Mesenchymal stem cell (in vitro differentiated cells and primary cell): Measurements from ENCODE around the gene RCC2.

Source experiments
- DNase-seq: peaks from one replicate; pipeline ENCODE4 v3.0.0-alpha.2; 2013
- H2AFZ ChIP-seq: one replicate; pipeline ENCODE4 v1.6.1; 2013; ENCODE audit warnings: low read depth, mild to moderate bottlenecking, control low read depth, inconsistent platforms, low read length, moderate library complexity
- H2AK5ac ChIP-seq: 2 replicates; pipeline ENCODE4 v1.6.1; 2013; ENCODE audit warnings: low read length, moderate library complexity, mild to moderate bottlenecking, inconsistent platforms; ENCODE audit not compliant: severe bottlenecking
- H2BK120ac ChIP-seq: one replicate; pipeline ENCODE4 v1.6.1; 2013; ENCODE audit warnings: low read depth, mild to moderate bottlenecking, inconsistent platforms, low read length, moderate library complexity
- H2BK12ac ChIP-seq, 2 experiments: one replicate each; pipeline ENCODE4 v1.6.1; 2013; ENCODE audit warnings: inconsistent platforms in 2 of 2, low read length in 2 of 2, mild to moderate bottlenecking in 2 of 2, moderate library complexity in 2 of 2, control low read depth in 1 of 2
- H2BK15ac ChIP-seq: one replicate; pipeline ENCODE4 v1.6.1; 2013; ENCODE audit warnings: mild to moderate bottlenecking, low read depth, inconsistent platforms; ENCODE audit not compliant: poor library complexity, severe bottlenecking
- H2BK5ac ChIP-seq: 2 replicates; pipeline ENCODE4 v1.6.1; 2013; ENCODE audit warnings: low read depth, mild to moderate bottlenecking, low read length, control low read depth, inconsistent platforms; ENCODE audit not compliant: poor library complexity, severe bottlenecking
- H3K14ac ChIP-seq, 2 experiments: one replicate each; pipeline ENCODE4 v1.6.1; 2013; ENCODE audit warnings: inconsistent platforms in 2 of 2, low read length in 2 of 2, control low read depth in 1 of 2, mild to moderate bottlenecking in 1 of 2, moderate library complexity in 1 of 2
- H3K18ac ChIP-seq, 2 experiments: one replicate each; pipeline ENCODE4 v1.6.1; 2013; ENCODE audit warnings: inconsistent platforms in 2 of 2, low read length in 2 of 2, control low read depth in 1 of 2, low read depth in 1 of 2, mild to moderate bottlenecking in 1 of 2
- H3K23ac ChIP-seq, 2 experiments: one replicate each; pipeline ENCODE4 v1.6.1; 2013; ENCODE audit warnings: inconsistent platforms in 2 of 2, low read length in 2 of 2, mild to moderate bottlenecking in 2 of 2, moderate library complexity in 2 of 2, control low read depth in 1 of 2
- H3K27ac ChIP-seq: 2 replicates; pipeline ENCODE4 v1.5.1; 2013; ENCODE audit warnings: mild to moderate bottlenecking, moderate library complexity, low read length, control low read depth, inconsistent platforms; ENCODE audit not compliant: poor library complexity, severe bottlenecking
- H3K27me3 ChIP-seq, 2 experiments: 2 replicates each; pipeline versions ENCODE4 v1.6.1 to v1.7.0; 2013; ENCODE audit warnings: low read length in 2 of 2, mild to moderate bottlenecking in 2 of 2, moderate library complexity in 2 of 2, control low read depth in 1 of 2, inconsistent platforms in 1 of 2; ENCODE audit not compliant: control insufficient read depth in 1 of 2, insufficient read depth in 1 of 2
- H3K36me3 ChIP-seq, 2 experiments: 2 replicates each; pipeline versions ENCODE4 v1.6.1 to v1.7.0; 2013; ENCODE audit warnings: low read length in 2 of 2, control low read depth in 1 of 2, inconsistent platforms in 1 of 2, low read depth in 1 of 2, mild to moderate bottlenecking in 1 of 2; ENCODE audit not compliant: insufficient read depth in 2 of 2, control insufficient read depth in 1 of 2
- H3K4ac ChIP-seq, 2 experiments: one replicate each; pipeline ENCODE4 v1.6.1; 2013; ENCODE audit warnings: inconsistent platforms in 2 of 2, low read length in 2 of 2, mild to moderate bottlenecking in 2 of 2, moderate library complexity in 2 of 2, control low read depth in 1 of 2, low read depth in 1 of 2
- H3K4me1 ChIP-seq: 2 replicates; pipeline ENCODE4 v1.6.1; 2013; ENCODE audit warnings: low read depth, low read length, control low read depth; ENCODE audit not compliant: control insufficient read depth, insufficient read depth
- H3K4me2 ChIP-seq: 2 replicates; pipeline ENCODE4 v1.6.1; 2013; ENCODE audit warnings: low read length, mild to moderate bottlenecking, inconsistent platforms; ENCODE audit not compliant: poor library complexity, severe bottlenecking
- H3K4me3 ChIP-seq, 2 experiments: 2 replicates each; pipeline versions ENCODE4 v1.5.1 to v1.7.0; 2013; ENCODE audit warnings: low read length in 2 of 2, mild to moderate bottlenecking in 2 of 2, control low read depth in 1 of 2, low read depth in 1 of 2; ENCODE audit not compliant: insufficient read depth in 1 of 2
- H3K79me1 ChIP-seq: replicated peaks from 2 replicates; pipeline ENCODE4 v1.6.1; 2013; ENCODE audit warnings: mild to moderate bottlenecking, control low read depth, low read length, inconsistent platforms; ENCODE audit not compliant: poor library complexity, severe bottlenecking
- H3K9ac ChIP-seq: 2 replicates; pipeline ENCODE4 v1.7.0; 2013; ENCODE audit warnings: mild to moderate bottlenecking, low read length, moderate library complexity
- H3K9me3 ChIP-seq: 2 replicates; pipeline ENCODE4 v1.7.0; 2013; ENCODE audit warnings: mild to moderate bottlenecking, low read length; ENCODE audit not compliant: control insufficient read depth
- H4K8ac ChIP-seq: one replicate; pipeline ENCODE4 v1.6.1; 2013; ENCODE audit warnings: inconsistent platforms, mild to moderate bottlenecking, low read length, moderate library complexity
- H4K91ac ChIP-seq: one replicate; pipeline ENCODE4 v1.6.1; 2013; ENCODE audit warnings: mild to moderate bottlenecking, low read length, inconsistent platforms
- WGBS: methylation state at CpG from one replicate; pipeline ENCODE4 v1.1.7; 2013; ENCODE audit warnings: mixed read lengths; 5-methylcytosine and 5-hydroxymethylcytosine counted together

Gene RCC2

GRCh38 chr1:17427696-17428660, 11.5 kb downstream of the RCC2 start:
- H2AFZ ChIP-seq = no peak overlapping the region
- H3K18ac ChIP-seq = no peak overlapping the region
- H3K4ac ChIP-seq = no peak overlapping the region
- H3K36me3 ChIP-seq = peaks cover 69 to 78% of the 10 kb centered on the region in 2 experiments
- peaks cover 25% of the 10 kb centered on the region for H3K79me1 ChIP-seq
- no peaks in the 10 kb centered on the region for H3K27me3 ChIP-seq
- H4K8ac ChIP-seq = no peak overlapping the region
- H3K4me2 ChIP-seq = no peak overlapping the region
- no peak overlapping the region for H4K91ac ChIP-seq
- H3K9ac ChIP-seq = no peak overlapping the region
- no peak overlapping the region for H2BK12ac ChIP-seq
- no peak overlapping the region for H3K23ac ChIP-seq
- H3K4me1 ChIP-seq = peaks cover 4% of the 10 kb centered on the region
- H2BK15ac ChIP-seq = no peak overlapping the region
- no peak overlapping the region for H2BK120ac ChIP-seq
- H2AK5ac ChIP-seq = no peak overlapping the region
- H3K9me3 ChIP-seq = no peaks in the 10 kb centered on the region
- no peak overlapping the region for H2BK5ac ChIP-seq
- DNase-seq = no peak
- 91% methylated on average over 21 of the region's 21 CpGs for whole genome bisulfite sequencing
- no peak overlapping the region for H3K4me3 ChIP-seq
- no peak overlapping the region for H3K27ac ChIP-seq
- no peak overlapping the region for H3K14ac ChIP-seq

- Histone ChIP-seq H2AK5ac (no peak overlapping the region), H3K14ac (no peak overlapping the region), H3K4ac (no peak overlapping the region), H2AFZ (no peak overlapping the region), H3K23ac (no peak overlapping the region), H3K27me3 (no peaks in the 10 kb centered on the region), H3K36me3 (peaks cover 73 to 85% of the 10 kb centered on the region in 2 experiments), H4K91ac (no peak overlapping the region), H3K79me1 (peaks cover 34% of the 10 kb centered on the region), H3K4me3 (no peak overlapping the region), H3K9ac (no peak overlapping the region), H3K27ac (no peak overlapping the region), H3K18ac (no peak overlapping the region), H2BK5ac (no peak overlapping the region), H4K8ac (no peak overlapping the region), H3K4me1 (no peaks in the 10 kb centered on the region), H2BK15ac (no peak overlapping the region), H3K4me2 (no peak overlapping the region), H2BK120ac (no peak overlapping the region), H3K9me3 (no peaks in the 10 kb centered on the region), H2BK12ac (no peak overlapping the region)
- 95% methylated on average over 18 of the region's 18 CpGs for WGBS
- no peak for DNase-seq
Observed at GRCh38 chr1:17425806-17426600, 13.5 kb downstream of the RCC2 start.

- H3K27me3 ChIP-seq = no peaks in the 10 kb centered on the region
- DNase-seq = peak; percentile 48
- H3K23ac ChIP-seq = no peak overlapping the region
- no peak overlapping the region for H2BK15ac ChIP-seq
- no peak overlapping the region for H2BK120ac ChIP-seq
- H4K91ac ChIP-seq = no peak overlapping the region
- no peak overlapping the region for H4K8ac ChIP-seq
- no peak overlapping the region for H2AK5ac ChIP-seq
- H3K4me3 ChIP-seq = no peak overlapping the region
- no peak overlapping the region for H2BK12ac ChIP-seq
- no peaks in the 10 kb centered on the region for H3K9me3 ChIP-seq
- peaks cover 2% of the 10 kb centered on the region for H3K4me1 ChIP-seq
- peaks cover 38% of the 10 kb centered on the region for H3K79me1 ChIP-seq
- WGBS = 68% methylated on average over 13 of the region's 13 CpGs
- no peak overlapping the region for H3K9ac ChIP-seq
- no peak overlapping the region for H3K18ac ChIP-seq
- H3K27ac ChIP-seq = no peak overlapping the region
- no peak overlapping the region for H3K14ac ChIP-seq
- no peak overlapping the region for H2AFZ ChIP-seq
- H3K36me3 ChIP-seq = peaks cover 78 to 95% of the 10 kb centered on the region in 2 experiments
- no peak overlapping the region for H3K4ac ChIP-seq
- H3K4me2 ChIP-seq = no peak overlapping the region
- H2BK5ac ChIP-seq = no peak overlapping the region
Observed at GRCh38 chr1:17423781-17424245, 15.7 kb downstream of the RCC2 start.

GRCh38 chr1:17422461-17422860, 17.0 kb downstream of the RCC2 start:
- WGBS = 94% methylated on average over 7 of the region's 7 CpGs

More at GRCh38 chr1:17422461-17422860, 17.0 kb downstream of the RCC2 start:
- Histone ChIP-seq H3K36me3 (peaks cover 77 to 94% of the 10 kb centered on the region in 2 experiments), H3K9ac (no peak overlapping the region), H3K18ac (no peak overlapping the region), H4K91ac (no peak overlapping the region), H3K4ac (no peak overlapping the region), H4K8ac (no peak overlapping the region), H3K14ac (no peak overlapping the region), H2BK5ac (no peak overlapping the region), H2BK12ac (no peak overlapping the region), H3K27ac (no peak overlapping the region), H3K23ac (no peak overlapping the region), H3K27me3 (no peaks in the 10 kb centered on the region), H3K9me3 (no peaks in the 10 kb centered on the region), H3K4me2 (no peak overlapping the region), H3K4me1 (peaks cover 2% of the 10 kb centered on the region), H2AK5ac (no peak overlapping the region), H2BK15ac (no peak overlapping the region), H2BK120ac (no peak overlapping the region), H3K4me3 (no peak overlapping the region), H2AFZ (no peak overlapping the region), H3K79me1 (peaks cover 45% of the 10 kb centered on the region)
- no peak for DNase-seq
